H9 (cell line): ENCODE measurements around the gene TRAPPC4. TPM values are rescaled to one million over a fixed set of nuclear protein-coding genes. Genes with fewer than 3 reads are reported as not detected.
A peak's percentile ranks its signal among the peaks of the same experiment; 100 is the strongest.
"Not testable (repeated sequence)": the region's sequence is repeated elsewhere in the genome, so short reads cannot be mapped to it uniquely, and the experiment has no call there.

ENCODE experiments used
- DNase-seq: peaks from one replicate; pipeline ENCODE4 v3.0.0-alpha.2; 2017
- H2AFZ ChIP-seq: one replicate; pipeline ENCODE4 v1.6.1; 2013; ENCODE audit warnings: mild to moderate bottlenecking, low read length, control low read depth, moderate library complexity
- H2AK5ac ChIP-seq: 2 replicates; pipeline ENCODE4 v1.6.1; 2013; ENCODE audit warnings: low read length, control low read depth, mixed read lengths; ENCODE audit not compliant: insufficient read length
- H2BK120ac ChIP-seq: one replicate; pipeline ENCODE4 v1.6.1; 2013; ENCODE audit warnings: low read depth, mild to moderate bottlenecking, low read length, control low read depth, inconsistent platforms; ENCODE audit not compliant: poor library complexity, severe bottlenecking
- H2BK12ac ChIP-seq: 2 replicates; pipeline ENCODE4 v1.6.1; 2013; ENCODE audit warnings: low read length, control low read depth, mixed read lengths, low read depth; ENCODE audit not compliant: insufficient read length
- H2BK15ac ChIP-seq: 2 replicates; pipeline ENCODE4 v1.6.1; 2013; ENCODE audit warnings: low read depth, low read length, control low read depth
- H2BK20ac ChIP-seq: one replicate; pipeline ENCODE4 v1.6.1; 2013; ENCODE audit warnings: low read depth, mild to moderate bottlenecking, low read length, control low read depth, inconsistent platforms; ENCODE audit not compliant: poor library complexity, severe bottlenecking
- H2BK5ac ChIP-seq: 2 replicates; pipeline ENCODE4 v1.6.1; 2013; ENCODE audit warnings: low read length, control low read depth, mixed read lengths; ENCODE audit not compliant: insufficient read length
- H3K14ac ChIP-seq: 2 replicates; pipeline ENCODE4 v1.6.1; 2013; ENCODE audit warnings: low read length, control low read depth; ENCODE audit not compliant: insufficient read depth
- H3K18ac ChIP-seq: 2 replicates; pipeline ENCODE4 v1.6.1; 2013; ENCODE audit warnings: low read depth, mild to moderate bottlenecking, mixed read lengths, low read length, control low read depth; ENCODE audit not compliant: insufficient read length
- H3K23ac ChIP-seq: 2 replicates; pipeline ENCODE4 v1.6.1; 2013; ENCODE audit warnings: low read length, control low read depth, mixed read lengths, low read depth; ENCODE audit not compliant: insufficient read length
- H3K23me2 ChIP-seq: 2 replicates; pipeline ENCODE4 v1.6.1; 2013; ENCODE audit warnings: low read depth, mild to moderate bottlenecking, mixed read lengths, low read length, control low read depth; ENCODE audit not compliant: insufficient read length, poor library complexity, severe bottlenecking
- H3K27ac ChIP-seq: 2 replicates; pipeline ENCODE4 v1.5.1; 2013; ENCODE audit warnings: low read length, control low read depth, mixed read lengths, low read depth; ENCODE audit not compliant: insufficient read length
- H3K27me3 ChIP-seq: 2 replicates; pipeline ENCODE4 v1.6.1; 2013; ENCODE audit warnings: low read length, control low read depth, inconsistent platforms; ENCODE audit not compliant: insufficient read depth
- H3K4ac ChIP-seq: 2 replicates; pipeline ENCODE4 v1.6.1; 2013; ENCODE audit warnings: low read depth, mild to moderate bottlenecking, control low read depth, inconsistent platforms, low read length, moderate library complexity
- H3K4me1 ChIP-seq: 2 replicates; pipeline ENCODE4 v1.6.1; 2013; ENCODE audit warnings: low read length, control low read depth, inconsistent platforms; ENCODE audit not compliant: insufficient read depth
- H3K4me2 ChIP-seq: 2 replicates; pipeline ENCODE4 v1.6.1; 2013; ENCODE audit warnings: low read length, control low read depth, mixed read lengths; ENCODE audit not compliant: insufficient read length, insufficient read depth
- H3K56ac ChIP-seq: 2 replicates; pipeline ENCODE4 v1.6.1; 2013; ENCODE audit warnings: low read depth, mild to moderate bottlenecking, mixed read lengths, low read length, control low read depth; ENCODE audit not compliant: insufficient read length
- H3K79me1 ChIP-seq: 2 replicates; pipeline ENCODE4 v1.6.1; 2013; ENCODE audit warnings: low read depth, mild to moderate bottlenecking, moderate library complexity, low read length, control low read depth, inconsistent platforms; ENCODE audit not compliant: insufficient read depth, poor library complexity, severe bottlenecking
- H3K79me2 ChIP-seq: 2 replicates; pipeline ENCODE4 v1.6.1; 2013; ENCODE audit warnings: low read length, control low read depth, inconsistent platforms; ENCODE audit not compliant: insufficient read depth
- H3K9ac ChIP-seq: 2 replicates; pipeline ENCODE4 v1.6.1; 2013; ENCODE audit warnings: low read length, control low read depth, mixed read lengths; ENCODE audit not compliant: insufficient read length; ENCODE audit errors: extremely low read depth
- H3K9me3 ChIP-seq: one replicate; pipeline ENCODE4 v1.6.1; 2013; ENCODE audit warnings: low read depth, low read length, inconsistent platforms; ENCODE audit not compliant: control insufficient read depth
- H3T11ph ChIP-seq: one replicate; pipeline ENCODE4 v1.6.1; 2013; ENCODE audit warnings: mild to moderate bottlenecking, low read length, control low read depth, inconsistent platforms
- H4K20me1 ChIP-seq: one replicate; pipeline ENCODE4 v1.6.1; 2013; ENCODE audit not compliant: control insufficient read depth, insufficient read length, insufficient read depth
- H4K5ac ChIP-seq: 2 replicates; pipeline ENCODE4 v1.6.1; 2013; ENCODE audit warnings: low read depth, mild to moderate bottlenecking, mixed read lengths, low read length, control low read depth; ENCODE audit not compliant: insufficient read length
- H4K8ac ChIP-seq: replicated peaks from 2 replicates; pipeline ENCODE4 v1.6.1; 2013; ENCODE audit warnings: low read length, control low read depth, mixed read lengths, low read depth; ENCODE audit not compliant: insufficient read length
- H4K91ac ChIP-seq: 2 replicates; pipeline ENCODE4 v1.6.1; 2013; ENCODE audit warnings: low read depth, mild to moderate bottlenecking, moderate library complexity, mixed read lengths, low read length, control low read depth; ENCODE audit not compliant: insufficient read length
- H3K27ac Mint-ChIP-seq, 3 experiments: 2 replicates in 2 of 3; 3 replicates in 1 of 3; pipeline ENCODE4 v1.8.0; 2020 to 2021; ENCODE audit warnings: mixed read lengths in 3 of 3, mild to moderate bottlenecking in 1 of 3, moderate library complexity in 1 of 3
- H3K27me3 Mint-ChIP-seq: 2 replicates; pipeline ENCODE4 v1.8.0; 2021; ENCODE audit warnings: low read depth, mild to moderate bottlenecking, moderate library complexity, mixed read lengths
- H3K36me3 Mint-ChIP-seq, 3 experiments: 2 replicates in 2 of 3; 3 replicates in 1 of 3; pipeline ENCODE4 v1.8.0; 2020 to 2021; ENCODE audit warnings: low read depth in 3 of 3, mixed read lengths in 3 of 3; ENCODE audit not compliant: insufficient read depth in 1 of 3
- H3K4me1 Mint-ChIP-seq, 2 experiments: 2 replicates each; pipeline ENCODE4 v1.8.0; 2020; ENCODE audit warnings: mixed read lengths in 2 of 2
- H3K4me3 Mint-ChIP-seq, 2 experiments: 2 replicates in 1 of 2; 3 replicates in 1 of 2; pipeline ENCODE4 v1.8.0; 2020 to 2021; ENCODE audit warnings: mild to moderate bottlenecking in 2 of 2, mixed read lengths in 2 of 2, moderate library complexity in 1 of 2
- H3K9me3 Mint-ChIP-seq, 2 experiments: 2 replicates in 1 of 2; 3 replicates in 1 of 2; pipeline ENCODE4 v1.8.0; 2020; ENCODE audit warnings: mild to moderate bottlenecking in 2 of 2, mixed read lengths in 2 of 2, moderate library complexity in 1 of 2
- WGBS: extraction: QIAGEN DNeasy Blood & Tissue Kit; methylation state at CpG from one replicate; pipeline ENCODE4 v1.1.7; 2013; ENCODE audit warnings: missing lambda C conversion rate, low lambda C conversion rate, mixed read lengths; ENCODE audit not compliant: insufficient read length; ENCODE audit errors: extremely low coverage; 5-methylcytosine and 5-hydroxymethylcytosine counted together
- total RNA-seq: library from RNA; stranded (reverse); gene quantifications from 2 replicates; pipeline ENCODE4 v1.2.1, GENCODE V29; 2021
- TF ChIP-seq, protein P1 (sequence below): fragments of 200-600 bp; sonication (generic); conservative IDR thresholded peaks from 3 replicates; pipeline ENCODE4 v1.8.0; 2021; ENCODE audit warnings: antibody characterized with exemption, mild to moderate bottlenecking

Gene TRAPPC4
- total RNA-seq, 1 experiment from 2014 or later: 82.8 TPM

DNA sequence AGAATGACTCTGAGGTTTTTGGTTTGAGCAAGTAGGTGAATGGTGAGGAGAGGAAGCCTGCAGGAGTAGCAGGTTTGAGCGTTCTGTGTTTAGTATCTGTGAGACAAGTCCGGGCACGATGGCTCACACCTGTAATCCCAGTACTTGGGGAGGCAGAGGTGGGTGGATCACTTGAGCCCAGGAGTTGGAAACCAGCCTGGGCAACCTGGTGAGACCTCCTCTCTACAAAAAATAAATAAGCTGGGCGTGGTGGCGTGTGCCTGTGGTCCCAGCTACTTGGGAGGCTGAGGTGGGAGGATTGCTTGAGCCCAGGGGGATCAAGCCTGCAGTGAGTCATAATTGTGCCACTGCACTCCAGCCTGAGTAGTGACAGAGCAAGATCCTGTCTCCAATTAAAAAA, 30.3 kb upstream of the TRAPPC4 start:
- H2BK5ac ChIP-seq: no peak overlapping the region
- no peaks in the 10 kb centered on the region for H4K20me1 ChIP-seq
- H3K27me3 ChIP-seq: no peaks in the 10 kb centered on the region
- H3K4me2 ChIP-seq: no peak overlapping the region
- no peak overlapping the region for H2BK12ac ChIP-seq
- H2AFZ ChIP-seq: no peak overlapping the region
- H3K23me2 ChIP-seq: no peaks in the 10 kb centered on the region
- no peaks in the 10 kb centered on the region for H3K79me1 ChIP-seq
- H3K9ac ChIP-seq: no peak overlapping the region
- no peak overlapping the region for H2BK20ac ChIP-seq
- H2BK120ac ChIP-seq: no peak overlapping the region
- no peak for DNase-seq
- H3K4me3 Mint-ChIP-seq: no peak overlapping the region
- no peak overlapping the region for H2AK5ac ChIP-seq
- no peak overlapping the region for H3K14ac ChIP-seq
- no peaks in the 10 kb centered on the region for H3K4me1 ChIP-seq
- peaks cover 18 to 26% (median 25%) of the 10 kb centered on the region in 3 experiments for H3K36me3 Mint-ChIP-seq
- TF ChIP-seq, protein P1, sequence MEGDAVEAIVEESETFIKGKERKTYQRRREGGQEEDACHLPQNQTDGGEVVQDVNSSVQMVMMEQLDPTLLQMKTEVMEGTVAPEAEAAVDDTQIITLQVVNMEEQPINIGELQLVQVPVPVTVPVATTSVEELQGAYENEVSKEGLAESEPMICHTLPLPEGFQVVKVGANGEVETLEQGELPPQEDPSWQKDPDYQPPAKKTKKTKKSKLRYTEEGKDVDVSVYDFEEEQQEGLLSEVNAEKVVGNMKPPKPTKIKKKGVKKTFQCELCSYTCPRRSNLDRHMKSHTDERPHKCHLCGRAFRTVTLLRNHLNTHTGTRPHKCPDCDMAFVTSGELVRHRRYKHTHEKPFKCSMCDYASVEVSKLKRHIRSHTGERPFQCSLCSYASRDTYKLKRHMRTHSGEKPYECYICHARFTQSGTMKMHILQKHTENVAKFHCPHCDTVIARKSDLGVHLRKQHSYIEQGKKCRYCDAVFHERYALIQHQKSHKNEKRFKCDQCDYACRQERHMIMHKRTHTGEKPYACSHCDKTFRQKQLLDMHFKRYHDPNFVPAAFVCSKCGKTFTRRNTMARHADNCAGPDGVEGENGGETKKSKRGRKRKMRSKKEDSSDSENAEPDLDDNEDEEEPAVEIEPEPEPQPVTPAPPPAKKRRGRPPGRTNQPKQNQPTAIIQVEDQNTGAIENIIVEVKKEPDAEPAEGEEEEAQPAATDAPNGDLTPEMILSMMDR: no peak
- no peaks in the 10 kb centered on the region for H3K79me2 ChIP-seq
- H3K4ac ChIP-seq: no peak overlapping the region
- no peaks in the 10 kb centered on the region for H3K9me3 ChIP-seq
- no peak overlapping the region for H4K8ac ChIP-seq
- H3K9me3 Mint-ChIP-seq: peaks cover 13 to 16% of the 10 kb centered on the region in 2 experiments
- no peak overlapping the region for H3K18ac ChIP-seq
- no peak overlapping the region for H2BK15ac ChIP-seq
- no peak overlapping the region for H3K56ac ChIP-seq
- no peak overlapping the region for H3T11ph ChIP-seq
- H3K27ac ChIP-seq: no peak overlapping the region
- WGBS: no CpG with 5 or more reads among the region's 5 CpGs
- H4K91ac ChIP-seq: no peak overlapping the region
- H3K4me1 Mint-ChIP-seq: peaks cover 0 to 5% of the 10 kb centered on the region in 2 experiments; a peak in 1 of 4 replicates
- H3K23ac ChIP-seq: no peak overlapping the region
- H3K27me3 Mint-ChIP-seq: no peaks in the 10 kb centered on the region
- H4K5ac ChIP-seq: no peak overlapping the region
- H3K27ac Mint-ChIP-seq: peak overlapping the region in 1 of 3 experiments; percentile 32; a peak in 1 of 7 replicates

DNA sequence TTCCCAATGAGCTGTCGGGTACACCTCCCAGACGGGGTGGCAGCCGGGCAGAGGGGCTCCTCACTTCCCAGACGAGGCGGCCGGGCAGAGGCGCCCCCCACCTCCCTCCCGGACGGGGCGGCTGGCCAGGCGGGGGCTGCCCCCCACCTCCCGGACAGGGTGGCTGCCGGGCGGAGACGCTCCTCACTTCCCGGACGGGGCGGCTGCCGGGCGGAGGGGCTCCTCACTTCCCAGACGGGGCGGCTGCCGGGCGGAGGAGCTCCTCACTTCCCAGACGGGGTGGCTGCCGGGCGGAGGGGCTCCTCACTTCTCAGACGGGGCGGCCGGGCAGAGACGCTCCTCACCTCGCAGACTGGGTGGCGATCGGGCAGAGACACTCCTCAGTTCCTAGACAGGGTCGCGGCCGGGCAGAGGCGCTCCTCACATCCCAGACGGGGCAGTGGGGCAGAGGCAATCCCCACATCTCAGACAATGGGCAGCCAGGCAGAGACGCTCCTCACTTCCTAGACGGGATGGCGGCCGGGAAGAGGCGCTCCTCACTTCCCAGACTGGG, 27.0 kb upstream of the TRAPPC4 start:
- H2BK15ac ChIP-seq, H3K56ac ChIP-seq, H4K5ac ChIP-seq, H3K27ac ChIP-seq, H3K23me2 ChIP-seq, H3K27ac Mint-ChIP-seq, H3T11ph ChIP-seq, H2AK5ac ChIP-seq, H4K91ac ChIP-seq, H3K79me1 ChIP-seq, H2BK120ac ChIP-seq, H2BK20ac ChIP-seq, H2AFZ ChIP-seq, H4K8ac ChIP-seq, H3K4me1 Mint-ChIP-seq, H3K18ac ChIP-seq, H2BK12ac ChIP-seq, H3K9me3 ChIP-seq, H3K23ac ChIP-seq, H3K9ac ChIP-seq, H3K4me2 ChIP-seq, H3K4ac ChIP-seq, DNase-seq, H3K27me3 ChIP-seq, H2BK5ac ChIP-seq, H3K79me2 ChIP-seq, H3K27me3 Mint-ChIP-seq, H3K14ac ChIP-seq, H3K4me1 ChIP-seq, H4K20me1 ChIP-seq, H3K4me3 Mint-ChIP-seq: not testable (repeated sequence)
- peaks cover 30 to 43% (median 38%) of the 10 kb centered on the region in 3 experiments for H3K36me3 Mint-ChIP-seq
- peaks cover 15 to 17% of the 10 kb centered on the region in 2 experiments for H3K9me3 Mint-ChIP-seq
- WGBS: no CpG with 5 or more reads among the region's 44 CpGs
